Bronchial epithelial cell (primary cell): Measurements from ENCODE around the gene ATP2B1. TPM values are rescaled to one million over a fixed set of nuclear protein-coding genes. Genes with fewer than 3 reads are reported as not detected.

Experiments
- DNase-seq: peaks from one replicate; pipeline ENCODE4 v3.0.0-alpha.2; 2010; ENCODE audit warnings: low read depth
- FAIRE-seq: peaks from 2 replicates; lab custom pipeline; 2011; peaks lifted over from hg19 to GRCh38; lab: Jason Lieb, UNC
- H3K27me3 ChIP-seq: 2 replicates; pipeline ENCODE4 v1.5.1; 2011; ENCODE audit warnings: low read length; ENCODE audit not compliant: control insufficient read depth, insufficient read depth
- H3K36me3 ChIP-seq: 2 replicates; pipeline ENCODE4 v1.5.1; 2011; ENCODE audit warnings: low read length; ENCODE audit not compliant: control insufficient read depth, insufficient read depth
- H3K4me3 ChIP-seq: 2 replicates; pipeline ENCODE4 v1.5.1; 2011; ENCODE audit warnings: mild to moderate bottlenecking, low read depth, low read length, control low read depth
- CTCF ChIP-seq: IDR thresholded peaks from 2 replicates; pipeline ENCODE4 v1.5.1; 2011; ENCODE audit warnings: mild to moderate bottlenecking, moderate library complexity, low read length, control low read depth, inconsistent platforms; ENCODE audit not compliant: insufficient read depth, severe bottlenecking
- total RNA-seq: library from RNA; depleted of rRNA; stranded (reverse); fragments of >200 nt; gene quantifications from 2 replicates; pipeline ENCODE4 v1.2.1, GENCODE V29; 2014

Gene ATP2B1
- total RNA-seq, 1 donor from 2014 or later, result 69.8 TPM

- no peak for TF ChIP-seq CTCF
- no peak for FAIRE-seq
- Histone ChIP-seq H3K27me3 (no peaks in the 10 kb centered on the region), H3K36me3 (no peaks in the 10 kb centered on the region), H3K4me3 (no peak overlapping the region)
- DNase-seq, result no peak
These were observed 162.5 kb downstream of the ATP2B1 start for GRCh38 chr12:89546151-89546550.

- H3K36me3 ChIP-seq, result no peaks in the 10 kb centered on the region
- DNase-seq (no peak), FAIRE-seq (no peak)
- no peak overlapping the region for H3K4me3 ChIP-seq
- H3K27me3 ChIP-seq, result no peaks in the 10 kb centered on the region
- no peak for TF ChIP-seq CTCF
These were observed 163.9 kb downstream of the ATP2B1 start for GRCh38 chr12:89544681-89545184.

DNA sequence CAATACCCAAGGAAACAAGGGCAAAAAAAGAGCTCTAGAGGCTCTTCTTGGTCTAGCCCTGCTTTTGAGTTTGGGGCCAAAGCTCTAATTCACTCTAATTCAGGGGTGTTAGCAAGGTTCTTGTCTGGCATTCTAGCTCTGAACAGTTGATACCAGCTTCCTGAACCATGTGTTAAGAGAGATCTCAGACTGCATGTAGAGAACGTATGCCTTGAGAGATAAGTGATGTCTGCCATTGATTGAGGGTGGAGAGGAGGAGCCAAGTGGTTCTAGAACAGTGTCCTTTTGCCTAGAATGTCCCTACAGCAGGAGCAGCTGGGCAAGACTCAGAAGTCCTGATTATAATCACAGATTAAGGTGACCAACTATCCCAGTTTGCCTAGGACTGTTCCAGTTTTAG is 164.6 kb downstream of the ATP2B1 start:
- H3K27me3 ChIP-seq, result no peaks in the 10 kb centered on the region

DNA sequence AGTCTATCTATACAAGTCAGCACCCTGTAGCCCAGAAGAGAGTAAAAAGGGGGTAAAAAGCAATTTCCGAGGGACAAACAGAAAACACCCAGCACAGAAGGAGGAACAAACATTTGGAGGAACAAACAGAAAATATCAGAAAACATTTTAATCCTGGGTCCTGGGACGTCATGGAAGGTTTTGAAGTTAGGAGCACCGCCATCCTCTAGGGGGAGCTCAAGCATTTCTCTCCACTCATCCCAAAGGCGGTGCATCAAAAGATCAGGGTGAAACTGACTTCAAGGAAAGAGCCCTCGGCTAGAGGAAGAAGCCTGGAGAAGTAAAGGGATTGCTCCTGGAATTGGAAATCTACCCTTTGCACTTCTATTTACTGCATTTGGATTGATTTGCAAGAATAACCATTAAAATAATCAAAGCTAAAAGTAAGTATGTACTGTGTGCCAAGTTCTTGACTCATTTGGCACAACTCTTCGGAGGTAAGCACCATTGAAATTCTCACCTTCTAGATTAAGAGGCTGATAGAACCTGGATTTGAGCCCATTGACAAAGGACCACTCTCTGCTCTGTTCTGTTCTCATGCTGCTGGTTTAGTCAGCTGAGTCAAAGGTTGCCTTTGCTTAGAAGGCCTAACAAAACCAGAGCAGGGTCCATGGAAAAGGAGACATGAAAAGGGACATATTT is 165.6 kb downstream of the ATP2B1 start:
- TF ChIP-seq CTCF, result peak; percentile 88
- FAIRE-seq (no peak), DNase-seq (peak; percentile 74)

More for the DNA sequence above, 164.6 kb downstream of the ATP2B1 start:
- no peak for TF ChIP-seq CTCF
- no peak for DNase-seq
- no peak for FAIRE-seq
- Histone ChIP-seq H3K36me3 (no peaks in the 10 kb centered on the region), H3K4me3 (no peak overlapping the region)

DNA sequence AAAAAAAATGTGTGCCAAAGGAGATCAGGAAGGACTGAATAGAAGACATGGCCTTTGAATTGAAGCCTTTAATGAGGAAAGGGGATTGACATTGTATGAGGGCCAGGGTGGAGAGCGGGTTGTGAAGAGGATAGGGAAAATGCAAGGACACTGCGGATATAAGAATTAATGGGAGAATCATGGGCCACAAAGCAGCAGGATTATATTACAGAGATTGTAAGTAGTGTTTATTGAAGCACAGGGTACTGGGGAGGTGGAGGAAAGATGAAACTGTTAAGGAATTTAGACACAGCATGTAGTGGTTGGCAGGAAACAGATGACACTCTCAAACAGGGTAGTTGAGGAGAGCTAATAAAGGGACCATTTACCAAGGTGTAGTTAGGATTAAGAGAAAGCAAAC is 166.4 kb downstream of the ATP2B1 start:
- H3K27me3 ChIP-seq, result no peaks in the 10 kb centered on the region
- FAIRE-seq, result no peak
- no peaks in the 10 kb centered on the region for H3K36me3 ChIP-seq
- DNase-seq, result no peak
- H3K4me3 ChIP-seq, result no peak overlapping the region
- TF ChIP-seq CTCF, result no peak

More for the DNA sequence above, 165.6 kb downstream of the ATP2B1 start:
- Histone ChIP-seq H3K36me3 (no peaks in the 10 kb centered on the region), H3K4me3 (no peak overlapping the region), H3K27me3 (no peaks in the 10 kb centered on the region)
